Trophoblast cell (in vitro differentiated cells and primary cell): ENCODE measurements around the gene TOR1AIP2.

ENCODE experiments used
- DNase-seq, 2 donors: peaks; one replicate each; pipeline ENCODE4 v3.0.0-alpha.2; 2016
- H2AFZ ChIP-seq: 2 replicates; pipeline ENCODE4 v1.6.1; 2013; ENCODE audit warnings: low read length, moderate library complexity, mild to moderate bottlenecking; ENCODE audit not compliant: insufficient read depth, poor library complexity
- H2AK5ac ChIP-seq: 2 replicates; pipeline ENCODE4 v1.6.1; 2013; ENCODE audit warnings: mild to moderate bottlenecking, low read length
- H2BK120ac ChIP-seq: 2 replicates; pipeline ENCODE4 v1.6.1; 2013; ENCODE audit warnings: low read length, mild to moderate bottlenecking, moderate library complexity; ENCODE audit not compliant: insufficient read depth, poor library complexity
- H2BK12ac ChIP-seq: 2 replicates; pipeline ENCODE4 v1.6.1; 2013; ENCODE audit warnings: mild to moderate bottlenecking, low read length, moderate library complexity
- H2BK5ac ChIP-seq: 2 replicates; pipeline ENCODE4 v1.6.1; 2013; ENCODE audit warnings: low read length, low read depth, moderate library complexity, mild to moderate bottlenecking; ENCODE audit not compliant: poor library complexity
- H3K14ac ChIP-seq: 2 replicates; pipeline ENCODE4 v1.6.1; 2013; ENCODE audit warnings: mild to moderate bottlenecking, low read length
- H3K18ac ChIP-seq: 2 replicates; pipeline ENCODE4 v1.6.1; 2013; ENCODE audit warnings: mild to moderate bottlenecking, low read length
- H3K23ac ChIP-seq: 2 replicates; pipeline ENCODE4 v1.6.1; 2013; ENCODE audit warnings: low read length
- H3K27ac ChIP-seq: 2 replicates; pipeline ENCODE4 v1.5.1; 2013; ENCODE audit warnings: low read depth, mild to moderate bottlenecking, inconsistent platforms, low read length, moderate library complexity
- H3K27me3 ChIP-seq: 2 replicates; pipeline ENCODE4 v1.6.1; 2013; ENCODE audit warnings: inconsistent platforms, mild to moderate bottlenecking, low read length, moderate library complexity; ENCODE audit not compliant: insufficient read depth
- H3K36me3 ChIP-seq, 2 experiments: 1 replicate in 1 of 2; 2 replicates in 1 of 2; pipeline ENCODE4 v1.6.1; 2013; ENCODE audit warnings: low read length in 2 of 2, mild to moderate bottlenecking in 2 of 2, moderate library complexity in 1 of 2; ENCODE audit not compliant: insufficient read depth in 2 of 2, control insufficient read depth in 1 of 2
- H3K4ac ChIP-seq: 2 replicates; pipeline ENCODE4 v1.6.1; 2013; ENCODE audit warnings: low read depth, mild to moderate bottlenecking, low read length, moderate library complexity
- H3K4me1 ChIP-seq, 2 experiments: 1 replicate in 1 of 2; 2 replicates in 1 of 2; pipeline ENCODE4 v1.6.1; 2013; ENCODE audit warnings: low read length in 2 of 2, mild to moderate bottlenecking in 2 of 2, moderate library complexity in 1 of 2; ENCODE audit not compliant: insufficient read depth in 2 of 2, control insufficient read depth in 1 of 2
- H3K4me2 ChIP-seq: 2 replicates; pipeline ENCODE4 v1.6.1; 2013; ENCODE audit warnings: inconsistent platforms, mild to moderate bottlenecking, low read length, moderate library complexity
- H3K4me3 ChIP-seq: 2 replicates; pipeline ENCODE4 v1.5.1; 2013; ENCODE audit warnings: mild to moderate bottlenecking, low read depth, low read length, inconsistent platforms
- H3K79me1 ChIP-seq: one replicate; pipeline ENCODE4 v1.6.1; 2013; ENCODE audit warnings: low read length
- H3K79me2 ChIP-seq: 2 replicates; pipeline ENCODE4 v1.6.1; 2013; ENCODE audit warnings: low read length, mild to moderate bottlenecking; ENCODE audit not compliant: control insufficient read depth, insufficient read depth, poor library complexity
- H3K9ac ChIP-seq: 2 replicates; pipeline ENCODE4 v1.6.1; 2013; ENCODE audit warnings: mild to moderate bottlenecking, low read length
- H3K9me3 ChIP-seq: 2 replicates; pipeline ENCODE4 v1.6.1; 2013; ENCODE audit warnings: low read depth, mild to moderate bottlenecking, control low read depth, inconsistent platforms, low read length; ENCODE audit not compliant: insufficient read depth
- H4K12ac ChIP-seq: 2 replicates; pipeline ENCODE4 v1.6.1; 2013; ENCODE audit warnings: low read depth, mild to moderate bottlenecking, low read length, moderate library complexity
- H4K8ac ChIP-seq: 2 replicates; pipeline ENCODE4 v1.6.1; 2013; ENCODE audit warnings: low read depth, mild to moderate bottlenecking, low read length, moderate library complexity
- H4K91ac ChIP-seq: one replicate; pipeline ENCODE4 v1.6.1; 2013; ENCODE audit warnings: low read depth, mild to moderate bottlenecking, low read length, moderate library complexity
- WGBS: extraction: QIAGEN DNeasy Blood & Tissue Kit; methylation state at CpG from one replicate; pipeline ENCODE4 v1.1.7; 2013; ENCODE audit warnings: missing lambda C conversion rate; ENCODE audit not compliant: insufficient read length, insufficient coverage; ENCODE audit errors: extremely low coverage; 5-methylcytosine and 5-hydroxymethylcytosine counted together

Gene TOR1AIP2

GRCh38 chr1:179794669-179795068 is 82.9 kb downstream of the TOR1AIP2 start:
- WGBS: no CpG with 5 or more reads among the region's 4 CpGs
- Histone ChIP-seq H2AFZ (no peak overlapping the region), H3K4me1 (no peaks in the 10 kb centered on the region), H3K4ac (no peak overlapping the region), H3K23ac (no peak overlapping the region), H2AK5ac (no peak overlapping the region), H3K4me3 (no peak overlapping the region), H3K27ac (no peak overlapping the region), H3K9me3 (no peaks in the 10 kb centered on the region), H3K27me3 (no peaks in the 10 kb centered on the region), H4K12ac (no peak overlapping the region), H3K14ac (no peak overlapping the region), H2BK12ac (no peak overlapping the region), H2BK5ac (no peak overlapping the region), H4K8ac (no peak overlapping the region), H3K36me3 (no peaks in the 10 kb centered on the region), H2BK120ac (no peak overlapping the region), H3K79me2 (no peaks in the 10 kb centered on the region), H4K91ac (no peak overlapping the region), H3K4me2 (no peak overlapping the region), H3K9ac (no peak overlapping the region), H3K18ac (no peak overlapping the region), H3K79me1 (no peaks in the 10 kb centered on the region)
- peak; percentile 24 to 58 for DNase-seq

GRCh38 chr1:179794146-179794545 is 83.5 kb downstream of the TOR1AIP2 start:
- Histone ChIP-seq H2BK12ac (no peak overlapping the region), H3K27me3 (no peaks in the 10 kb centered on the region), H3K4me2 (no peak overlapping the region), H3K18ac (no peak overlapping the region), H2AK5ac (no peak overlapping the region), H4K91ac (no peak overlapping the region), H3K9me3 (no peaks in the 10 kb centered on the region), H3K79me1 (no peaks in the 10 kb centered on the region), H3K4me1 (no peaks in the 10 kb centered on the region), H3K4me3 (no peak overlapping the region), H3K27ac (no peak overlapping the region), H2BK120ac (no peak overlapping the region), H3K14ac (no peak overlapping the region), H3K79me2 (no peaks in the 10 kb centered on the region), H3K36me3 (no peaks in the 10 kb centered on the region), H2BK5ac (no peak overlapping the region), H3K23ac (no peak overlapping the region), H4K12ac (no peak overlapping the region), H4K8ac (no peak overlapping the region), H3K4ac (no peak overlapping the region), H3K9ac (no peak overlapping the region), H2AFZ (no peak overlapping the region)
- no CpG with 5 or more reads among the region's 1 CpG for WGBS
- no peak for DNase-seq

GRCh38 chr1:179793281-179793680 is 84.3 kb downstream of the TOR1AIP2 start:
- H3K9ac ChIP-seq: no peak overlapping the region
- H2AK5ac ChIP-seq: no peak overlapping the region
- no peak overlapping the region for H3K14ac ChIP-seq
- no peak overlapping the region for H4K91ac ChIP-seq
- H3K23ac ChIP-seq: no peak overlapping the region
- H2BK120ac ChIP-seq: no peak overlapping the region
- no peak overlapping the region for H3K27ac ChIP-seq
- no peak overlapping the region for H2BK12ac ChIP-seq
- no CpG with 5 or more reads among the region's 4 CpGs for WGBS
- no peaks in the 10 kb centered on the region for H3K4me1 ChIP-seq
- peak; percentile 48 to 75 for DNase-seq
- H2AFZ ChIP-seq: no peak overlapping the region
- no peaks in the 10 kb centered on the region for H3K27me3 ChIP-seq
- H3K4me3 ChIP-seq: no peak overlapping the region
- no peaks in the 10 kb centered on the region for H3K79me1 ChIP-seq
- H3K4me2 ChIP-seq: no peak overlapping the region
- H4K12ac ChIP-seq: no peak overlapping the region
- no peak overlapping the region for H3K4ac ChIP-seq
- no peak overlapping the region for H3K18ac ChIP-seq
- no peaks in the 10 kb centered on the region for H3K9me3 ChIP-seq
- H3K36me3 ChIP-seq: no peaks in the 10 kb centered on the region
- H3K79me2 ChIP-seq: no peaks in the 10 kb centered on the region
- no peak overlapping the region for H2BK5ac ChIP-seq
- no peak overlapping the region for H4K8ac ChIP-seq
